Stimulated activated CD4-positive, alpha-beta T cell treated with anti-CD3 and anti-CD28 coated beads, Interleukin-12 subunit alpha, Interleukin-12 subunit beta, amount 100 ng/mL, for 4 hours (primary cell): ENCODE data around the gene RNF44.

Source experiments
- DNase-seq: peaks from one replicate; pipeline ENCODE4 v3.0.0-alpha.2; 2020

The RNF44 gene

DNA sequence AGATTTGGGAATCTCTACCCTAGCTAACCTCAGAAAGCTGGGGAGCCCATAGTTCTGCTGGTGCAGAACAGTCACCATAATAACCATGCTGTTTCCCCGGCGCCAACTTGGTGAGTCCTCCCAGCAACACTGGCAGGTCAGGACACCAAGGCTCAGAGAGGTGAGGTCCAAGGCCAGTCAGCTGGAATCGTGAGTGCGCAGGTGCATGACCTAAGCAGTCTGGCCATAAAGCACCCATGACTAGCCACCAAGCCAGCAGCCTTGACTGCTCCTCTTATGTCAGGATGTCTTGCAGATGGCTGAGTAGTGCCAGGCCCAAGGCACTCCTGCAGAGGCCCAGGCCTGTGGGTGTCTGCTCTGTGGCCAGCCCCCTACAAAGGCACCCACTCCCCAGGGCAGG, 2.6 kb downstream of the RNF44 start:
- no peak for DNase-seq

DNA sequence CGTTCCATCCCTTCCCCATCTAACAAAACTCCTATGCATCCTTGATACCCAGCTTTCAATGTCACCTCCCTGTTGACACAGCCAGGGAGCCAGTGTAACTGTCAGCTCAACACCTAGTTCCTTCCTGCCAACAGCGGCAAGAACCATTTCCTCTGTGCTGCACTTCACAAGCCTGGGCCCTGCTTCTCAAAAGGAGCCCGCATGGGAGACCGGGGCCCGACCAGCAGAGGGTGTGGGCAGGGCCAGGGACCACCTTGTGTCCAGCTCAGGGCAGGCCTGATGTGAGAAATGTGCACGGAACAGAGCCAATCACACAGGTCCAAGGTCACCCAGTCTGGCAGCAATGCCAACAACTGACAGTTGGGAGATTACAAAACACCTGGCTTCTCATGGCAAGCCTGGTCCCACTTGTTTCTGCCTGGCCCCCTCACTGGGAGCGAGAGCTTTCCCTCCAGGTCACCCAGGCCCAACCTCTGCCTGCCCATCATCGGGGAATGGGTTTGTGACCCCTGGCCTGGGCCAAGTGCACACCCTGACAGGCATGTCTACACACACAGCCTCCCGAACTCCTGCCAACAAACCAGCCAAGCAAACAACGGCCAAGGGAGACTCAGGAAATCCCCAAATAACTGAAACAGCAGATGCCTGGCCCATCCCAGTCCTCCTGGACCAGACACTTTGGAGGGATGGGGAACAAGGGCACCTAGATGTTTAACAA, 3.1 kb downstream of the RNF44 start:
- no peak for DNase-seq

DNA sequence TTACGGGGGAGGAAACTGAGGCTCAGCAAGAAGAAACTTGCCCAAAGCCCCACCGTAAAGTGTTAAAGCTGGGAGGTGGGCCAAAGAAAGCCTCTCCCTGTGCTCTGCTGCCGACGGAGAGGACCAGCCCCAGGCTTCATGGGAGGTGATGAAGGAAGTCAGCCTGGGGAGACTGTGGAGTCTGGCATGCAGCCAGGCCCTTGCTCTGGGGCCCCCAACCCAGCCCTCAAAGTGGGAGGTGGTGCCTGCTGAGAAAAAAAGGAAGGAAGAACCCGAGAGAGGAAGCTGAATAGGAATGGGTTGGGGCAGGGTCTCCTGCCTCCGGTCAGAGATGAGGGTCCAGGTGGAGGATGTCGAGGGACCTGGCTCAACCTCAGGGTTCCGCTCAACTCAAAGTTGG, 3.8 kb downstream of the RNF44 start:
- no peak for DNase-seq

DNA sequence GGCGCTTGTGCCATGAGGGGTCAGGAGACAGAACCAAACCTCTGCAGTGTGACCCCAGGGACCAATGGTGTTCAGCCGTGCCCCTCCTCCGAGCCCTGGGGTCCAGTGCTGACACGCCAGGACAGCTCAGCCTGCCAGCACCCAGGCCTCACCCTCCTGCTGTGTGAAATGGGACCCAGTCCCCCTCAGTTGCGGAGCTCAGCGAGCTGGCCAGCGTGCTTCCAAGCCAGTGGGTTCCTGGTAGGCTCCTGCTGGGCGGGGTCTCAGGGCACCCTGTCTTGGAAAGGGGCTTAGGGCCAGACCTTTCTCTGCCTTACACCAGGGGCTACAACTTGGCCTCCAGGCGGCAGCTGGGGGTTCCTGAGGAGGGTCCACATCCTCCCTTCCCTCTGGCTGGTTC, 4.4 kb downstream of the RNF44 start:
- no peak for DNase-seq

DNA sequence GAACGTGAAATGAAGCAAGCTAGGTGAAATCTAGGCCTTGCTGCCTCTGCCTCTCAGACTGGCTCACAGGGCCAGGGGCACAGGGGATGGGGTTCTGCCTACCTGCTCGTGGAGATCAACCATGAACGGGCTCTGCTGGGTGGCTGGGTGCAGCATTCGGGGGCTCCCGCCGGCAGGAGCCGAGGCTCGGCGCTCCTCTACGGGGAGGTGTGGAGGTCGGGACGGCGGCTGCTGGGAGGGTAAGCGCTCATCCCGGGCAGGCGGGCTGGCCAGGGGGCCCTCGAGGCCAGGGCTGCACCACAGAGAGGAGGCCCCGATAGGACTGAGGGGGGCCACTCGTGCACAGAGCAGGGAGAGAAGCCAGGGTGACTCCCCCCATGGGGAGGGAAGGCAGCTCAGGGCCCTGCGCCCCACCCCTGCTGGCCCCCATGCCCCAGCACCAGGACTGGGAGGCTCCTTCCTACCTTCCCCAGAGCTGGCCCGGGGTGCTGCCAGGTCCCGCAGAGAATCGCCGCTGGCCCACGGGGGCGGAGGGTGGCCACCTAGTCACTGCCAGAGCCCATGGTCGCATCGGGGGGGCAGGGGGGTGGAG, 5.2 kb downstream of the RNF44 start:
- no peak for DNase-seq

DNA sequence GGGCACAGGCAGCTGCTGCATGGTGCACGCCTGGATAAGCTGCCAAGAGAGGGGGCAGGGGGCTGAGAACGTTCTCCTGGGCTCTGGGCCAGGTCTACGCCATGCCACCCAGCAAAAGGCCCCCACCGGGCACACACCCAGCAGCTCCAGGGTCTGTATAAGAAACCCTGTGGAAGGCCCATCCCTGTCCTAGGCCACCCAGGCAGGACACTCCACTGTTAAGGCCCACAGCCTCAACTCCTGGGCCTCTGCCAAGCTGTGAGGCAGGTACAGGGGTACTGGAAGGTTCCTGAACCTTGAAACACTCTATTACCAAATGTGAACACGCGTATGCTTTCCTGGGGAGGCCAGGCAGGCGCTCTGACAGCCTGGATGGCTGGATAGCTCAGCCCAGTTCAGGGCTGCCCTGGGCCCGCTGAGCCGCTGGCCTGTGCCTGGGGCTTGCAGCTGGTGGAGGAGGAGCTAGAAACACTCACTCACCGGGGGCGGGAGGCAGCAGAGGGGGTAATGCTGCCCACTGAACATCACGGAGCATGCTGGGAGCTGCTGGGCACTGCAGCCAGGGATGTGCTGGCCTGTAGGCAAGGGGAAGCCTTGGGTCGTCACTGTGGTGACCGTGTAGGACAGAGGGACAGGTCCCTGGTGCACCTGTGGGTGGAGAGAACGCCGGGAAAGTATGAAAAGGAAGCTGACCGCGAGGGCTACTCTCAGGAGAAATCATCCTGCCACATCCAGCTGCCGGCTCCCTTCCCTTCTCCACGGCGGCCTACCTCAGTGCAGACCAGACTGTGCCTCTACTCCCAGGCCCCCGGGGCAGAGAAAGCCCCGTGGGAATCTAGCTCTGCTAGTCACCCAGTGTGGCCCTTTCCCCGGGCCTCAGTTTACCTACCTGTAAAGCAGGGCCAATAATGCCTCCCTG, 6.0 kb downstream of the RNF44 start:
- peak; percentile 37 for DNase-seq

DNA sequence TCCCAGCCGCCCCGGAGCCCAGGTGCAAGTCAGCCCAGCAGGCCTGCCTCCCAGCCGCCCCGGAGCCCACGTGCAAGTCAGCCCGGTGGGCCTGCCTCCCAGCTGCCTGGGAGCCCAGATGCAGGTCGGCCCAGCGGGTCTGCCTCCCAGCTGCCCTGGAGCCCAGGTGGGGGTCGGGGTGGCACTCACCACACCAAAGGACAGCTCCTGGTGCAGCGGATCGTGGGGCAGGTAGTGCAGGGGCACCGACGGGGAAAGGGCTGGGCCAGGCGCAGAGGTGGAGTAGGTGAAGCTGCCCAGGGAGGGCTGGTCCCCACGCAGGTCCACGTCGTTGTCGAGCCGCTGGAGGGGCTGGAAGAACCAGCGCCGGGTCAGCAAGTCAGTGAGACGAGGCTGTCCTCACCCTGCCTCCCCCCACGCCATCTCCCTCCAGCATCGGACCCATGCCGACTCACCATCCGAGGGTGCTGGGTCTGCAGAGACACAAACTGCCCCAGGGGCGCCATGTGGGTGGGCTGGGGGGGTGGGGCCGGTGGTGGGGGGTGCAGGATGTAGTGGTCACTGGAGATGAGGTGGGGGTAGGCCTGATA, 6.7 kb downstream of the RNF44 start:
- DNase-seq = no peak

DNA sequence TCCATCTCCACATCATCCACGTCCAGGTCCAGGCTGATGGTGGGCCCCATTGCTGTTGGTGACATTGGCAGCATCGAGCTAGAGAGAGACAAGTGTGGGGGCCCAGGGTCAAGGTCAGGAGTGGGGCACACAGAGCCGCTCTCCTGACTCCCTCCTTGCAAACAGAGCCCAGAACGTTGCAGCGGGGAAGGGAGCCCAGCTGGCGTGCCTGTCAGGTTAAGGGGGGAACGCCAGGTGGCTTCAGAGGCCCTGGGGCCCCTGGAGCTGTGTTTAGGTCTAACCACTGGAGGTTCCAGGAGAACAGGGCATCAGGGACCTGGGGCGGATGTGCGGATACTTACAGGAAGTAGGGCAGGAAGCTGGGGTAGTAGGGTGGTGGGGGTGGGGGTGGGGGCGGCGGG, 7.5 kb downstream of the RNF44 start:
- DNase-seq = no peak

DNA sequence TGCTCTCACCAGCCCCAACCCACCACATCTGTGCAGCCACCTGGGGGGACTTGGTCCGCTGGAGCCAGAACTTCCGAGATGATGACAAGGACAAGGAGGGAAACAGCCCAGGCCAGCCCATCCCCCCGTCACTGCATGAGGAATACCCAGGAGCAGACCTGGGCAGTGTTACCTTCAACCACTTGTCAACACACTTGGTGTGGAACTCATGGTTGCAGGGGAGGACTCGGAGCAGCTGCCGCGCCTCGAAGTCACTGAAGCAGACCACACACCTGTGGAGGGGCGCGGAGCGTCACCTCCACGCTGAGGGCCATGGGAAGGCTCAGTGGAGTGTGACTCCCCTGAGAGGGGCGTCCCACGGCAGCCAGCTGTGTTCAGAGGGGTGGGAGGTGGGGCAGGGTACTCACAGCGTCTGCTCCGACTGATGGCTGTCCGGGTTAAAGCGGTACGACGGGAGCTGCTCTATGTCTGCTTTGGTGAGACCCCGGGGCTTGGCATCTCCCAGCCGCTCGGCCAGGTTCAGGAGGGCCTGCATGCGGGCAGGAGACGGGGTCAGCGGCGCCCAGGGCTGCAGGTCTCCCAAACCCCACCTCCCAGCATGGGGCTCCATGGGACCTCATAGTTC, 8.0 kb downstream of the RNF44 start:
- DNase-seq = no peak

DNA sequence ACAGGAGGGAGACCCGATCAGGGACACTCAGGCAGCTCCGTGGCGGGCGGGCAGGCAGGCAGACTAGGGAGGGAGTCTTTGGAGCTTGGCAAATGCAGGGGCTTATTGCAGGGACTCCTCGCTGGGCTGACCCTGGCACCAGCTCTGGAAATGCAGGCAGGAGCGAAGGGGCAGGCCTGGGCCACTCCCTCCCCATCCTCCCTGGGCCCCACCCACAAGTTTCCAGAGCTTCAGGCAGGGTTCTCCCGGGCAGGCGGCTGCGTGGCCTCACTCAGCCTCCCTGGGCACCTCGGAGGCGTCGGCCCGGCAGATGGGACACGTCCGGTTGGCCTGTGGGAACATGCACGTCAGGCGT, 8.5 kb downstream of the RNF44 start:
- DNase-seq = no peak

DNA sequence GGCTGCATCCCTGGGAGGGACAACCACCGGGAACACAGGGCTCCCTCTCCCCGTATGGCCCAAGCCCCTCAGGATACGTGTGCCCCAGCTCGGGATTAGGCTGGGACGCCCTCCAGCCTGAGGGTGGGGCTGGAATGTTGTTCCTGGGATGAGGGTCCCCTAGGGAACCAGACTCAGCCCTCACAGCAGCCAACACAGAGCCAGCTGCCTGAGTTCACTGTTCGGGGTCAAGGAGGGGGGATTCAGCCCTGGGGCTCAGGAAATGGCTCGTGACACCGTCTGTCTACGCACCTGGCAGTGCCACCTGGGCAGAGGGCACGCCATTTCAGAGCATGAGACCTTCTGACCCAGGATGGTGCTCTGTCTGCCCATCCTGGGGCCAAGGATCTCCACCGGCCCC, 8.9 kb downstream of the RNF44 start:
- DNase-seq = no peak

DNA sequence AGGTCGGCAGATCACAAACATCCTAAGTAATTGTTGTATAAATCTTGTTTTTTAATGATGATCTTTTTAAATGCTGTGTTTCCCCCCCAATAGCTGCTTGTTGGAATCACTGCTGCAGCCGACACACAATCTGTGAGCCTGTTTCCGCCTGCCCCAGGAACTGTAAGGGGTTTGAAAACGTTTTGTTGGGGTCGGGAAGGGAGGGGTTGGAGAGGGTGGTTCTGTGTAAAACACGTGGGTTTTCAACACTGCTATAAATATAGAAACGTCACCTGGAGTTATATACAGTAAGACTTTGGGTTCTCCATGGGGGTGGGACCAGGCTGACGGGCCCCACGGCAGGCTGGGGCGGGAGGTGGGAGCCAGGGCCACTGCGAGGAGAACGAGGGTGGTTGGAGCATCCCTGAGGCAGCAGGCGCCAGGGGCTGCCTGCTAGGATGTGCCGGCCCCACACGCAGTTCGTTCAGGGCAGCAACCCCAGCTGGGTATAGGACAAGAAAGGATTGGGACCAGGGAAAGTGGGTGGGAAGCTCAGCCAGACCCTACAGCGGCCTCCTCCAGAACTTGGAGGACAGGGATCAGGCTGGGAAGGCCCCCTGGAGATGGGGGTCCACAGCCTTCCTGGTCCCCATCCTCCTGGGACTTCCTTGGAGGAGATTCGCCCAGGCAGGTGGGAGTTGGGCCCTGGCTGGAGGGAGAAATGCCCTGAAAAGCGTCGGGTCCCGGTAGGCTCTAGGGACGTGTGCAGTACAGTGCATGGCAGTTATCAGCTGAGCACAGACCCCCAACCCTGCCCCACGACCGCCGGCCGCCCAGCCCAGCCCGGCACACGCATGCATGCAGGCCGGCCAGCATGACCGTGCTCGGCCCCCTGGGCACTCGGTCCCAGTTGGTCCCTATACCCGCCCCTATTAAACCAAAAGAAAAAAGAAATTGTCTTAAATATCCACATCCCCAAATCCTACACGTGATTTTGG, 9.7 kb downstream of the RNF44 start:
- DNase-seq = no peak

DNA sequence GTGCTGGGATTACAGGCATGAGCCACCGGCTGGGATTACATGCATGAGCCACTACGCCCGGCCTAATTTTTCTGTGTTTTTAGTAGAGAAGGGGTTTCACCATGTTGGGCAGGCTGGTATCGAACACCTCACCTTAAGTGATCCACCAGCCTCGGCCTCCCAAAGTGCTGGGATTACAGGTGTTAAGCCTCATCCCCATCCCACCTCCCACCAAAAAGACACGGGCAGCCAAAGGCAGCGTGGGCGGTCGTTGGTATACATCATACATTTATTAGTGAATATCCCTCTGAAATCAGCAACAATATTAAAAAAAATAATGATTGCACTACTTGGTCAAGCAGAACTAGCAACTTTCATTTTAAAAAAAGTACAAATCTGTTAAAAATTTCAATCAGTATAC, 10.7 kb downstream of the RNF44 start:
- DNase-seq = no peak

DNA sequence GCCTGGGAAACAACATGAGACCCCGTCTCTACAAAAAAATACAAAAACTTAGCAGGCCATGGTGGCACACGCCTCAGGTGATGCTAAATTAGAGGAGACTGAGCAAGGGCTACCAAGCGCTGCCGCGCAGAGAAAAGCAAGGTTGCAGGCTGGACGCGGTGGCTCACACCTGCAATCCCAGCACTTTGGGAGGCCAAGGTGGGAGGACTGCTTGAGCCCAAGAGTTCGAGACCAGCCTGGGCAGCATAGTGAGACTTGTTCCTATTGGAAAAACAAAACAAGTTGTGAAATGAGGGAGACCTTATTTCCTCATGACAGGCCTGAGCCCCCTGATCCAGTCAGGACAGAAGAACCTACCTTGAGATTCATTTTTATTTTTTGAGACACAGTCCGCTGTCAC, 11.5 kb downstream of the RNF44 start:
- no peak for DNase-seq

DNA sequence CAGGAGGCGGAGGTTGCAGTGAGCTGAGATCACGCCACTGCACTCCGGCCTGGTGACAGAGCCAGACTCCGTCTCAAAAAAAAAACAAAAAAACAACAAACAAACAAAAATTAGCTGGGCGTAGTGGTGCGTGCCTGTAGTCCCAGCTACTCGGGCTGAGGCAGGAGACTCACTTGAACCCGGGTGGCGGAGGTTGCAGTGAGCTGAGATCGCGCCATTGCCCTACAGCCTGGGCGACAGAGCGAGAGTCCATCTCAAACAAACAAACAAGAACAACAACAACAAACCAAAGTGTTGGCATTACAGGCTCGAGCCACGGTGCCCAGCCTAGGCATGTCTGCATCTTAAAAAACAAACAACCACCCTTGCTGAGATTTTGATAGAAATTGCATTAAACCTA, 12.2 kb downstream of the RNF44 start:
- DNase-seq = no peak

DNA sequence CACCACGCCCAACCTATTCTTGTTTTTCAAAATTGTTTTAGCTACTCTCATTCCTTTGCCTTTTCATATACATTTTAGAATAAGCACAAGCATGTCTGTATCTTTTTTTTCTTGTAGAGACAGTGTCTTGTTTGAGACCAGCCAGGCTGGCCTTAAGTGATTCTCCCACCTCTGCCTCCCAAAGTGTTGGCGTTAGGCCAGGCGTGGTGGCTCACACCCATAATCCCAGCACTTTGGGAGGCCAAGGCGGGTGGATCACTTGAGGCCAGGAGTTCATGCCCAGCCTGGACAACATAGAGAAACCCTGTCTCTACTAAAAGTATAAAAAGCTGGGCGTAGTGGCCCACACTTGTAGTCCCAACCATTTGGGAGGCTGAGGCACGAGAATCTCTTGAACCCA, 13.1 kb downstream of the RNF44 start:
- no peak for DNase-seq

DNA sequence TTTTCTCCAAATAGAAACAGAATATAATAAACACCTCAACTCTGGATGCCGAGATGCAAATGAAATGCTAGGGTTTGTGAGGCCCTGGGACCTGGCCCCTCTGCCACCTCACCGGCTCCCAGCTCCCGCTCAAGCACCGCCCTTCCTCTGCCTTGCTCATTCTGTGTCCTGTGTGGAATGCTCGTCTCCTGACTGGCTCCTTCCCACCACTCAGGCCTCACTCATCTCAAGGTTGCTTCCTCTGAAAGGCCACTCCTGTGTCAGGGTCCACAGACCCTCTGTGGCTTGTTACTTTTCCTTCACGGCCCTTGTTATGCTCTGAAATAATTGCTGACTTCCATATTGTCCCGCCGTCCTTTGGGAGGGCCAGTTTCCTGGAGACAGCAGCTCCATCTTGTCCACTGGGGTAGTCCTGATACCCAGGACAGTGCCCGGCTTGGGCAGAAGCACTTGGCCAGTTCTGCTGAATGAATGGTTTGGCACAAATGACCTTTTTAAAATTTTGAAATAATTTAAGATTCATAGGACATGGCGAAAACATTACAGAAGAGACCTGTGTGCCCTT, 15.4 kb downstream of the RNF44 start:
- no peak for DNase-seq

DNA sequence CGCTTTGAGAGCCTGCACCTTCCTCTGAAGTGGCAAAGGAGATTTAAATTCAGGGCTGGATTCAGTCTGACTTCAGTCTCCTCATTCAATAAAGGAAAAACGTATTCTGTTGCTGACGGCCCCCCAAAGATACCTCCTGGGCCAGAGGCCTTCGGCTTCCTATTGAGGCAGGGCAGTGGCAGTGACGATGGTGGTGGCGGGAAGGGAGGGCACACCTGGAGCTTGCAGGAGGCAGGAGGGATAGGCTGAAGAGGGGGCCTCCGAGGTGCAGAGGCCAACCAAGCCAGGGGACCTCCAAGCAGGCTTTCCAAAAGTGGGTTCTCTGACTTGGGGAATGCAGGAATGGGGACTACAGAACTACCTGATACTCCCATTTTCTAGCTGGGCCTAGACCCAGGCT, 15.9 kb downstream of the RNF44 start:
- no peak for DNase-seq

DNA sequence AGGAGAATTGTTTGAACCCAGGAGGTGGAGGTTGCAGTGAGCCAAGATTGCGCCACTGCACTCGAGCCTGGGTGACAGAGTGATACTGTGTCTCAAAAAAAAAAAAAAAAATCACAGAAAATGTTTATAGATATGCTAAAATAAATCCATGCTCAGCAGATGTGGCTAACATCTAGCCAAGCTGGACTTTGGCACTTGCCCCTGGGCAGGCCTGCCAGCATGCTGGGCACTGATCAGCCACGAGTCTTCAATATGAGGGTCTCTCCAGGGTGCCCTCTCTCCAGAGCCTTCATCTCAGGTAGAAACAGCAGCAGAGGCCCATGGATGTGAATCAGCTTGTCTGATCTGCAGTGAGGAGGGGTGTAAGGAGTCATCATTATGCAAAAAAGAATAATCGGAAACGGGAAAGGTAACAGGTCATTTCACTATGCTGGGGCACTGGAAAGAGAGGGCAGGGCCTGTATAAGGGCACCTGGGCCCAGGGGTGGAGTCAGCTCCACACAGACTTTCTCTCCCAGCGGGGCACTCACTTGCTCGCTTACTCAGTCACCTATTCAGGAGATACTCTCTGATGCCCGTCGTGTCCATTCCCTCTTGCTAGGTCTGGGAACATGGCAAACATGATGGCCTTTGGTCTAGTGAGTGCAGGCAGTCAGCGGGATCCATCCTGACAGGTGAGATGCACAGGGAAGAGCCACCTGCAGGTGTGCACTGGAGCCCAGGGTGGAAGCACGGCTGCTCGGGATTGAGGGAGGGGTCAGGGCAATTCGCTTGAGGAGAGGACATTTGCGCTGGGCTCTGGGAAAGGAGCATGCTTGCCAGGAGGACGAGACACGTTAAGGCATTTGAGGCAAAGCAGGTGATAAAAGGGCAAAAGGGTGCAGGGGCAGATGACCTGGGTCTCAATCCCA, 17.1 kb downstream of the RNF44 start:
- DNase-seq = no peak

DNA sequence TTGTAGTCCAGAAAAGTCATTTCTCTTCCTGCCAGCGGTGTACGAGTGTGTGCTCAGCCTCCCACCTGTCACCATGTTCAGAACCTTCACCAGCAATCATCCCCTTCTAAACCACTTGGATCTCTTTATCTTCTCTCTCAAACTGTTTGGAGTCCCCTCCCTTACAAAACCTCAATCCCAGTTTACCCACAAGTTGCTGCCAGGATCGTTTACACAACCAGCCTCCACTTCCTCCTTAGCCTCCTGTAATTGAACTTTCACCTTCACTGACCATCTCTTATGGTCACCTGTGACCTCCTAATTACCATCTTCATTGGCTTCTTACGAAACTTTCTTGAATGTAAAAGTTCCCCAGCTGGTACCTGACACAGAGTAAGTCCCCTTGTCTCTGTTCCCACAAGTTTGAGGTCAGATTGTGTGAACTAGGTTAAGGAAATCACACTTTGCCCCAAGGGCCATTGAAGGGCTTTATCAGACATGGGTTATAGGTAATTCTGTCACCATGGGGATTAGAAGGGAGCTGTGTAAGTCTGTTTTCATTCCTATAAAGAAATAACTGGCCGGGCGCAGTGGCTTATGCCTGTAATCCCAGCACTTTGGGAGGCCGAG, 20.0 kb downstream of the RNF44 start:
- DNase-seq = no peak
